Suprapubic skin (tissue), 4 donors: ENCODE data around the gene EOMES. TPM values are rescaled to one million over a fixed set of nuclear protein-coding genes. Genes with fewer than 3 reads are reported as not detected.

ENCODE experiments used
- DNase-seq, 2 donors: peaks; one replicate each; pipeline ENCODE4 v3.0.0-alpha.2; 2019; ENCODE audit warnings: low spot score in 2 of 2
- H3K27ac ChIP-seq: fragments of 200-600 bp; sonication (generic); one replicate; pipeline ENCODE4 v1.5.1; 2019
- H3K27me3 ChIP-seq: fragments of 200-600 bp; sonication (generic); one replicate; pipeline ENCODE4 v1.5.1; 2019
- H3K36me3 ChIP-seq: fragments of 200-600 bp; sonication (generic); one replicate; pipeline ENCODE4 v1.5.1; 2019
- H3K4me1 ChIP-seq: fragments of 200-600 bp; sonication (generic); one replicate; pipeline ENCODE4 v1.5.1; 2019
- H3K4me3 ChIP-seq: fragments of 200-600 bp; sonication (generic); one replicate; pipeline ENCODE4 v1.5.1; 2019; ENCODE audit warnings: mild to moderate bottlenecking
- H3K9me3 ChIP-seq: fragments of 200-600 bp; sonication (generic); one replicate; pipeline ENCODE4 v1.5.1; 2019
- EP300 ChIP-seq: sonication (generic); formaldehyde crosslinking; IDR thresholded peaks from one replicate; pipeline ENCODE4 v1.6.1; 2017; ENCODE audit warnings: antibody characterized with exemption
- POLR2A ChIP-seq, 2 donors: fragments of 450-650 bp; IDR thresholded peaks; one replicate each; pipeline ENCODE4 v1.6.1; 2017; ENCODE audit warnings: antibody characterized with exemption in 2 of 2, mild to moderate bottlenecking in 2 of 2, moderate library complexity in 2 of 2
- POLR2AphosphoS5 ChIP-seq, 3 donors: sonication (generic); formaldehyde crosslinking; IDR thresholded peaks; one replicate each; pipeline ENCODE4 v1.6.1; 2017; ENCODE audit warnings: antibody characterized with exemption in 3 of 3
- WGBS: methylation state at CpG from one replicate; pipeline ENCODE4 v1.1.5; 2018; 5-methylcytosine and 5-hydroxymethylcytosine counted together
- total RNA-seq, 4 donors: library from RNA; depleted of rRNA; stranded (reverse); fragments of >200 nt; gene quantifications; one replicate each; pipeline ENCODE4 v1.1.0, GENCODE V29; 2016
- TF ChIP-seq, protein P1 (sequence below), 2 donors: fragments of 200-600 bp in 1 of 2; fragments of 450-650 bp in 1 of 2; sonication (generic) in 1 of 2; IDR thresholded peaks; one replicate each; pipeline ENCODE4 v1.5.1; 2016 to 2019; ENCODE audit warnings: antibody characterized with exemption in 2 of 2, mild to moderate bottlenecking in 1 of 2, moderate library complexity in 1 of 2

EOMES gene
- total RNA-seq, 4 donors from 2014 or later: not detected

DNA sequence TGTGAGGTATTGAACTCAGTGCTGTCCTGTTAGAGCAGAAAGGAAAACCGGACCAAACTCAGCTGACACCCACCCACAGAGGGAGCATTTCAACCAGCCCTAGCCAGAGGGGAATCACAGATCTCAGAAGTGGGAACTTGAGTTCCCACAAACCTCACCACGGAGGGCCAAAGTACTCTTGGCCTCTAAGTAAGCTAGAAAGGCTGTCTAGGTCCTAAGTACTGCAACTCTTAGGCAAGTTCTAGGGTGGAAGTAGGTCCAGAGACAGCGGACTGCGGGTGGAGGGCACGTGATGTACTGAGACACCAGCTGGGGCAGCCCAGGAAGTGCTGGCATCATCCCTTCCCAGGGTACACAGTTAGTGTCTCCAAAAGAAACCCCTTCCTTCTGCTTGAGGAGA, 34.1 kb downstream of the EOMES start:
- H3K27ac ChIP-seq: no peak overlapping the region
- TF ChIP-seq POLR2A (IDR thresholded peaks at IDR 0.05) (no peak), POLR2AphosphoS5 (IDR thresholded peaks at IDR 0.05) (no peak), EP300 (no peak)
- TF ChIP-seq, protein P1, sequence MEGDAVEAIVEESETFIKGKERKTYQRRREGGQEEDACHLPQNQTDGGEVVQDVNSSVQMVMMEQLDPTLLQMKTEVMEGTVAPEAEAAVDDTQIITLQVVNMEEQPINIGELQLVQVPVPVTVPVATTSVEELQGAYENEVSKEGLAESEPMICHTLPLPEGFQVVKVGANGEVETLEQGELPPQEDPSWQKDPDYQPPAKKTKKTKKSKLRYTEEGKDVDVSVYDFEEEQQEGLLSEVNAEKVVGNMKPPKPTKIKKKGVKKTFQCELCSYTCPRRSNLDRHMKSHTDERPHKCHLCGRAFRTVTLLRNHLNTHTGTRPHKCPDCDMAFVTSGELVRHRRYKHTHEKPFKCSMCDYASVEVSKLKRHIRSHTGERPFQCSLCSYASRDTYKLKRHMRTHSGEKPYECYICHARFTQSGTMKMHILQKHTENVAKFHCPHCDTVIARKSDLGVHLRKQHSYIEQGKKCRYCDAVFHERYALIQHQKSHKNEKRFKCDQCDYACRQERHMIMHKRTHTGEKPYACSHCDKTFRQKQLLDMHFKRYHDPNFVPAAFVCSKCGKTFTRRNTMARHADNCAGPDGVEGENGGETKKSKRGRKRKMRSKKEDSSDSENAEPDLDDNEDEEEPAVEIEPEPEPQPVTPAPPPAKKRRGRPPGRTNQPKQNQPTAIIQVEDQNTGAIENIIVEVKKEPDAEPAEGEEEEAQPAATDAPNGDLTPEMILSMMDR (IDR thresholded peaks at IDR 0.05): no peak
- H3K36me3 ChIP-seq: no peaks in the 10 kb centered on the region
- no peaks in the 10 kb centered on the region for H3K9me3 ChIP-seq
- DNase-seq: no peak
- no peaks in the 10 kb centered on the region for H3K4me1 ChIP-seq
- no peak overlapping the region for H3K4me3 ChIP-seq
- WGBS: 90% methylated on average over 5 of the region's 5 CpGs
- no peaks in the 10 kb centered on the region for H3K27me3 ChIP-seq

DNA sequence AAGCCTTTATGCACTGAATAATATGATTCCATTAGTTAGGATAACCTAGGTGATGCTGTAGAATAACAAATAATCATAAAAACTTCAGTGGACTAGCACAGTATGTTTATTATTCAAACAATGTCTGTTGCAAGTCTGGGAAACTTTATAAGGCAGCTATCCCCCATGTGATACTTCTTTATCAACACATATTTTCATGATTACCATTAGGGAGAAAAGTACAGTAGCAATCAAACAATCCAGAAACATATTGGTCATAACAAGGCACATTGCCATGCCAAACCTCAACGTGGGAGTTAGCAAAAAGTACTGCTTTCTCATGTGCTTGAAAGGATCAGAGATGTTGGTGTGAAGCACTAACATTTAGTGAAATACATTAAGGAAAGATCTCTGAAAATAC, 35.5 kb downstream of the EOMES start:
- no peak overlapping the region for H3K27ac ChIP-seq
- TF ChIP-seq, protein P1 (IDR thresholded peaks at IDR 0.05): no peak
- TF ChIP-seq POLR2A (IDR thresholded peaks at IDR 0.05) (no peak), EP300 (no peak), POLR2AphosphoS5 (IDR thresholded peaks at IDR 0.05) (no peak)
- 19% methylated on average over 1 of the region's 1 CpG for WGBS
- H3K4me1 ChIP-seq: peaks cover 2% of the 10 kb centered on the region
- H3K4me3 ChIP-seq: no peak overlapping the region
- H3K27me3 ChIP-seq: no peaks in the 10 kb centered on the region
- no peaks in the 10 kb centered on the region for H3K9me3 ChIP-seq
- DNase-seq: no peak
- H3K36me3 ChIP-seq: no peaks in the 10 kb centered on the region

DNA sequence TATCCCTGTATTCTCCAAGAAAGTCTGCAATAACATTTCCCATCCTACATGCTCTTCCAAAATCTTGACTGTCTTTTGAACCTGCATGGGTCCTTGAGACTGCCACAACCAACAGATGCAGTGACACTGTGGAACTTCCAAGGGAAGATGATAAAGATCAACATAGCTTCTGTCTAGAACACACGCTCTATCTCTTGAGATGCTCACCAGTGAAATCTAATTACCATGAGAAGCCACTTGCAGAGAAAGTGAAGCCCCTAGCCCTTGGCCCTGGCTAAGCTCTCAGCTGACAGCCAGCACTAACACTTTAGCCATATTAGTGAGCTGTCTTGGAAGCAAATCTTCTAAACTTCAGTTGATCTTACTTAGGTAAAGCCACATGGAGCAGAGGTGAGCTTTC, 36.6 kb downstream of the EOMES start:
- no peaks in the 10 kb centered on the region for H3K36me3 ChIP-seq
- H3K4me3 ChIP-seq: no peak overlapping the region
- no peaks in the 10 kb centered on the region for H3K27me3 ChIP-seq
- H3K4me1 ChIP-seq: peaks cover 11% of the 10 kb centered on the region
- DNase-seq: no peak
- no peak overlapping the region for H3K27ac ChIP-seq
- WGBS: 63% methylated on average over 1 of the region's 1 CpG
- no peak for TF ChIP-seq EP300
- TF ChIP-seq, protein P1 (IDR thresholded peaks at IDR 0.05): no peak
- no peak for TF ChIP-seq POLR2AphosphoS5 (IDR thresholded peaks at IDR 0.05)
- no peak for TF ChIP-seq POLR2A (IDR thresholded peaks at IDR 0.05)
- H3K9me3 ChIP-seq: no peaks in the 10 kb centered on the region

DNA sequence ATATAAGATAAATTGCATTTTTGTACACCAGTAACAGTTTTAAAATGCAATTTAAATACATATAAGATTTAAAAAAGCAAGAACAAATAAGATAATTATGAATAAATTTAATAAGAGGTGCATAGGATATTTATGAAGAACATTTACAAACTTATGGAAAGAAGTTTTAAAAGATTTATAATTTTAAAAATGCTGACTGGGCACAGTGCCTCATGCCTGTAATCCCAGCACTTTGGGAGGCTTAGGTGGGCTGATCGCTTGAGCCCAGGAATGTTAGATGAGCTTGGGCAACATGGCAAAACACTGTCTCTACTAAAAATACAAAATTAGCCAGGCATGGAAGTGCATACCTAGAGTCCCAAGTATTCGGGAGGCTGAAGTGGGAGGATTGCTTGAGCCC, 37.8 kb downstream of the EOMES start:
- Histone ChIP-seq H3K4me3 (no peak overlapping the region), H3K27ac (no peak overlapping the region), H3K9me3 (no peaks in the 10 kb centered on the region), H3K27me3 (no peaks in the 10 kb centered on the region), H3K4me1 (peaks cover 14% of the 10 kb centered on the region), H3K36me3 (no peaks in the 10 kb centered on the region)
- no peak for DNase-seq
- whole genome bisulfite sequencing: 82% methylated on average over 2 of the region's 2 CpGs
- no peak for TF ChIP-seq EP300
- no peak for TF ChIP-seq POLR2AphosphoS5 (IDR thresholded peaks at IDR 0.05)
- TF ChIP-seq, protein P1 (IDR thresholded peaks at IDR 0.05): no peak
- no peak for TF ChIP-seq POLR2A (IDR thresholded peaks at IDR 0.05)

DNA sequence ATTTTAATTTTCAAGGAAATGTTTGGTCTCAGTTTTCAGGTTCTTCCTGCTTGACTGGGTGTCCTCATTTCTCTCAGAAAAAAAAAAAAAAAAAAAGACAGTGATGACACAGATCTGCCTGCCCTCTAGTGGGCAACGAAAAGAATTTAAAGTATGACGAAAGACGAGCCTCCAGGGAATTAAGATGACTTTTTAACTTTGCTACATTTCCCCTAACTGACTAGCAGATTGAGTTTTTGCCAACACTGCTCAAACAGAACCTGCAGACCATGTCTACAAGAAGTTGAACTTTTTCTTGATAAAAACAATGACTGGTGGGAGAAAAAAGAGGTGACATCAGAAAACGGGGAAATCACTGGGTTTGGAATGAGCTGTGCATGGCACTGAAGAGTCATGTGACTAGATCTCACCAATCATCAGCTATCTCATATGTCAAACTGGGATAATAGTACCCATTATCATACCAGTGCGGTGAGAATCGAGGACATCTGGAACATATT, 40.8 kb downstream of the EOMES start:
- TF ChIP-seq, protein P1 (IDR thresholded peaks at IDR 0.05): peak; percentile 27 to 74
- no peak for TF ChIP-seq EP300
- no peak for TF ChIP-seq POLR2A (IDR thresholded peaks at IDR 0.05)
- TF ChIP-seq POLR2AphosphoS5 (IDR thresholded peaks at IDR 0.05): peak in 1 of 3 donors; percentile 57
- Histone ChIP-seq H3K36me3 (no peaks in the 10 kb centered on the region), H3K4me1 (peaks cover 25% of the 10 kb centered on the region), H3K4me3 (no peak overlapping the region), H3K27me3 (no peaks in the 10 kb centered on the region), H3K27ac (peak overlapping the region; percentile 56), H3K9me3 (no peaks in the 10 kb centered on the region)
- 21% methylated on average over 6 of the region's 6 CpGs for WGBS
- DNase-seq: no peak
